HG03280 (cell line): ENCODE measurements around the gene GPC3.

ENCODE experiments used
- ATAC-seq: cut with Tn5 transposase; IDR thresholded peaks from one replicate; pipeline ENCODE4 v1.9.1; 2021; ENCODE audit warnings: mild to moderate bottlenecking, moderate library complexity; ENCODE audit not compliant: unreplicated experiment

Gene GPC3

GRCh38 chrX:133715715-133716114 is 269.7 kb downstream of the GPC3 start:
- no peak for ATAC-seq

GRCh38 chrX:133709501-133709900 is 275.9 kb downstream of the GPC3 start:
- ATAC-seq: no peak

DNA sequence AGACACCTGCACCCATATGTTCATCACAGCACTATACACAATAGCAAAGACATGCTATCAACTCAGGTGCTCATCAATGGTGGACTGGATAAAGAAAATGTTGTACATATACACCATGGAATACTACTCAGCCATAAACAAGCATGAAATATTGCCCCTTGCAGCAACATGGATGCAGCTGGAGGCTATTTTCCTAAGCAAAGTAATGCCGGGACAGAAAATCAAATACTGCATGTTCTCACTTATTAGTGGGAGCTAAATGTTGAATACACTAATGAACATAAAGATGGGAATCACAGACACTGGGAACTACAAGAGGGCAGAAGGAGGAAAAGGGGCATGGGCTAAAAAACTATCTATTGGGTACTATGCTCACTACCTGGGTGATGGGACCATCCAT is 278.5 kb downstream of the GPC3 start:
- ATAC-seq: no peak

DNA sequence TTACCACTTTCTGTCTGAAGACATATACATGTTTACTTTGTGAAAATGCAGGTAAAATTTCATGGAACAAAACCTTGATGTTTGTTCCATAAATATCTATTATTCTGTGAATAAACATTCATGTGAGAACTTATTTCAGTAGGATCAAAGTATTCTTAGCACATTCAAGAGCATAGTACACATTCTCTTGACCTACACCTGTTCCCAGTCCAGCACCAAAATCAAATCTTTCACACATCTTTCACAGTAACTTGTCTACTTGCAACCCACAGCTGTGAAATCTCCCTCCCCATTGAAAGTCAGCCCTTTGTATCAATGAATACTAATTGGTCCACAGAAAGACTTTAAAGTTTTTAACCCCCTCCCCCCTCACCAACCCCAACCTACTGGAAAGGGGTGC is 283.2 kb downstream of the GPC3 start:
- no peak for ATAC-seq

GRCh38 chrX:133699023-133699728 is 286.2 kb downstream of the GPC3 start:
- ATAC-seq: no peak

DNA sequence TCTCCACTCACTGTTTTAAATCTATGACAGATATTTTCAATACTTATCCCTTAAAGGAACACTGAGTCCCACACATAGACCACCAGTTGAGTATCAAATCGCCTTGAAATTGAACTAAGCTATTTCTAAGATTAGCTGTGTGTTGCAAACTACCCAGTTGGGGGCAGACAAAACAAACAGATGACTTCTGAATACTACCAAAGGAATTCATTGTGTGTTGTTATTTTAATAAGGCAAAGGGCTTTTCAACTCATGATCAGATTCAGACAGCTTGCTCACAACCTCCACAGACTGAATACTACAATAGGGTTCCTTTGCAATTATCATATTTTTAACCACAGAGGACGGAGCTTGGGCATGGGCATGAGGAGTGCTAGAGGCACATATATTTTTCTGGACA is 287.1 kb downstream of the GPC3 start:
- ATAC-seq: no peak

GRCh38 chrX:133697656-133698055 is 287.7 kb downstream of the GPC3 start:
- ATAC-seq: no peak

DNA sequence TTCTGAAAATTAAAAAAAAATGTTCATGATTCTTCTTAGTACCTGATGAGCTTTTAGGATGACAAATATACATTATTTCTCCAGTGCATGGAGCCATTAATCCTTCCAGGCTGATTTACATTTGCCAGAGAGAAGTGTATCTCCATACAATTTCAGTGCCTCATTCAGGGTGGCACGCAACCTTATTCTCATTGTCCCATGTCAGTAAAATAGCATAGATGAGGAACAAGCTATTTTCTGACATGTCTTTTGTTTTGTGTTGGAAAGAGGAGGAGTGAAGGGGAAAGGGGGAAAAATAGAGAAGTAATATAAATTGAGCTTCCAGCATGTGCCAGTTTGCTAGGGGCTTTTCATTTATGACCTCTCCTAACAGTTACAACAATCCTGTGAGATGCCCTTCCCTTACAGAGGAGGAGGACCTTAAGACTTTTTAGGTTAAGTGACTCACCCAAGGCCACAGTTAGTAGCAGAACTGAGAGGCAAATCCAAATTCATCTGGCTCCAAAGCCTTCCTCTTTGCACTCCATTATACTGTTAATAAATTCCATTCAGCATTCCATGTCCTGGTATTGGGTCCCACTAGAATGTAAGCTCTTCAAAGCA is 295.3 kb downstream of the GPC3 start:
- ATAC-seq: no peak

- no peak for ATAC-seq
Measured at GRCh38 chrX:133685822-133686221, 299.6 kb downstream of the GPC3 start.

- ATAC-seq: no peak
Measured at GRCh38 chrX:133681897-133682296, 303.5 kb downstream of the GPC3 start.

GRCh38 chrX:133681421-133681820 is 304.0 kb downstream of the GPC3 start:
- no peak for ATAC-seq

DNA sequence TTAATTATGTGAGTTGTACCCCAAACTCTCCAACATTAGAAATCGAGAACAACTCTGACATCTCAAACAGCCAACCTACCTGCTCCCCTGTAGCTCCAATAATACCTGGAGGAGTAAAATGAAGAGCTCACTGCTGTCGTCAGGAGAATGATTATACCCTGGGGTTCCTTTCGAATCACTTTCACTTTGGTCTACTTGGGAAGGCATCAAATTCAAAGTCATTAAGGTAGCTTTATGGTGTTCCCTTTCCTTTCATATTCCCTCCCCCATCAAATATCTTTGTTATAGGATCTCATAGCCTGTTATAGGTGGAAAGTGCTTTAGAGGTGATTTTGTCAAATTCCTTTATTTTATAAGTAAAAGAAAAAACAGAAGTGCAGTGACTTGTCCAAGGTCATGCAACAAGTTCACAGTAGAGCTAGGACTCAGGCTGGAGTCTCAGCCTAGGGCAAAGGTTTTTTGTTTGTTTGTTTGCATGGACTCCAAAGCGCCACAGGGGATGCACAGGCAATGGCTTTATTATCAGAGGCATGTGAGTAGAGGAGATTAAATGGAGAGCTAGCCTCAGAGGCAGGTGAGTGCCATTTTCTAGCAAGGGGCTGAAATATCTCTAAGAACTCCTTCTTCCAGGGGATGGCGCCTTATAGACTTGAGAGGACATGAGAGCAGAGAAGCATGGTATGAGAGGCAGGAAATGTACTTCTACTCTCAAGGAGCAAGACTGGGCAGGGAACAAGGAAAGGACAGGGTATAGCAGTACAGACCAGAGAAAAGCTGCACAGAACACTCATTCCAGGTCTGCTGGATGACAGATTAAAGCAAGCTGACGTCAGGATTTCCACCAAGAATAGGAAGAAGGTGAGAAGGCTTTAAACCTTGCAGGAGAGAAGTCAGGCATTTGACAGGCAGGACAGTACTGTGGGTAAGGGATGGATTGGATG is 308.0 kb downstream of the GPC3 start:
- ATAC-seq: no peak

- no peak for ATAC-seq
Measured at GRCh38 chrX:133676344-133677122, 308.9 kb downstream of the GPC3 start.

DNA sequence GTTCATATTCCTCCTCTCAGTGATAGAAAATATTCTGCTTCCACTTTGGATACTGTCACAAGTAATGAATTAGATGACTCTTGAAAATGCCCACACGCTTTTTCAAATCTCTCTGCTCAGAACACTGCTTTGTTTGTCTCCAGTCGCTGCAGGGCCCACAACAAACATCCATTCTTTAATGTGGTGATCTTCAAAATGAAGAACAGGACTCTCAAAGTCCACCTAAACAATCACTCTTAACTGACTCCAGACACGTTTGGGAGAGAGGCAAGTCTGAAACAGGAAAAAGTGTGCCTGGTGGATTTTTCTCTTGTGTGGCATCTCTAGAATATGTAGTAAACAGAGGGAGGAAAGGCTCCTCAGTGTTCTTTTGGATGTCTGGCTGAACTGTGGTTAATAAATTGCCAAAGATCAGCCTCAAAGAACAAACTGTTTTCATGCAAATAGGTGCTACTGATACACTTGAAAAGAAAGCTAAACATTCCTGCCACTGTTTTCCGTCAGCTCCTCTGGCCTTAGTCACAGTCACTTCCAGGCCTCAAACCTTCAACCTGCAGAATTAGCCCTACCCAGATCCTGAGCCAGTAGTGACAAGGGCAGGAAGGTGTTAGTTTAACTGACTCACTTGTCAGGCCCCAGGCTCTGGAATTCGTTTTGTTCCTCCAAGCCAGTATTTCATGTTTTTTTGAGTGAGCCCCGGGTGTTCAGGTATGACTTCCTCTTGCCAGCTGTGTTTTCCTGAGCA is 310.5 kb downstream of the GPC3 start:
- no peak for ATAC-seq

- no peak for ATAC-seq
Measured at GRCh38 chrX:133670383-133670782, 315.0 kb downstream of the GPC3 start.

GRCh38 chrX:133669214-133669613 is 316.2 kb downstream of the GPC3 start:
- no peak for ATAC-seq

DNA sequence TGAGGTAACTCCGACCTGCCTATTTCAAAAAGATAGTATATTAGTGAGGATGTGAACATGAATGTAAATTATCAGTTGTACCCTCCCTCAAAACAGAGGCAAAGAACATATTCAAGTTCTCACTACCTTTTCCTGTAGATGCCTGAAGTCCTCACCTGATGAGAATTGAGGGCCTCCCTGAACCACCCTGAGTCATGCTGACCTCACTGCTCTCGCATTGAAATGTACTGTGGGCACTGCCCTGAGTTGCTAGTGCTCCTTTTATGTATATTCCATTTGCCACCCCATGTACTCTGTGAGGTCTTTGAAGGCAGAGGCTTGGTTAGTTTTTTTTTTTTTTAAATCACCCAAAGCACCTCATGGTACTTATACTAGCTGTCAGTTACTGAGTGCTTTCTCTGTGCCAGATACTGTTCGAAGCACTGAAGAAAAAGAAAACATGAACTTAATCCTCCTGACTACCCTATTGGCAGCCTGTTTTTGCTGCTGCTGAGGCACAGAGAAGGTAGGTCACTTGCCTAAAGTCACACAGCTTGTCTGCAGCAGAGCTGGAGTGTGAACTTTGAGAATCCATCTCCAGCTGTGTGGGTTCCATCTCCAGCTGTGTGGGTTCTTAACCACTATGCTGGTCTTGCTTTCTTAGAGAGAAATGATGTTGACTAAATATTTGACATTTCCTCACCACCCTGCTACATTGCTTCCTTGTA is 317.0 kb downstream of the GPC3 start:
- no peak for ATAC-seq

- ATAC-seq: no peak
Measured at GRCh38 chrX:133666256-133666655, 319.1 kb downstream of the GPC3 start.

GRCh38 chrX:133661962-133662839 is 323.2 kb downstream of the GPC3 start:
- no peak for ATAC-seq
